ENCODE measurements around the gene KLC1. TPM values are rescaled to one million over a fixed set of nuclear protein-coding genes. Genes with fewer than 3 reads are reported as not detected.

Gene KLC1
- total RNA-seq, 2 donors from 2014 or later = 78.1 to 112 TPM

DNA sequence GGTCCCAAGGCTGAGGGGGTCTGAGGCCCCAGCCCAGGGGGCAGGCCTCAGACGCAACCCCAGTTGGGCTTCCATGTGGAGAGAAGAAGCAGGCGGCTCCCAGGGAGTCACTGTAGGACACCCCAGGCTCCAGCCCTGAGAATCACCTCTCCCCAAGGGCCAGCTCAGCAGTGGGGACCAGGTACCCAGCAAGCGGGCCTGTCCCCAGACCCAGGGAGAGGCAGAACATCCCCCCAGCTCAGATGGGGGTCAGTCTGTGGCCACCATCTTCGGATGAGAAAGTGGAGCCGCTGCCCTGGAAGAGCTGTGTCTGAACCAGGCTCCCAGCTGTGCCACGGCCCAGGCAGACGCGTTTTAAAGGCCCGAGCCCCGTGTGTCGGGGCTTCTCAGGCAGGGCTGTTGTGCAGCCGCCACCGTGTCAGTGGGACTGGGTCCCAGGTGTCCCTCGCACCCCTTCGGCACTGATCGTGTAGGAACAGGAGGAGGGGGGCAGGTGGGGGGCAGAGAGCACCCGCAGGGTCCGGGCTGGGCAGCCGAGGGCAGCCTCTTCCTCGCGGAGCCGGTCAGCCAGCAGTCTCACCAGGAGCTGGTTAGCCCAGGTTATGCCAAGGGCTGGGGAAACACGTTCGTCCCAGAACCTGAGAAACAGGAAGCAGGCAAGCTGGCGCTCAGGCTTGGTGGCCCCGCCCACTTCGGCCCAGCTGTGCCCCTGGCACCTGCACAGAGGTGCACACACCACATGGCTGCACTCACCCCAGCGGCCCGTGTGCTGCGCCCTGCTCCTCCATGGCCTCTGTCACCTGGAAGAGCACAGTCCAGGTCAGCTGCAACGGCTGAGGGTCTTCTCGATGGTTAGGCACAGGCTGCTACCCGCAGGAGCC is 69.6 kb downstream of the KLC1 start:
- Histone ChIP-seq H3K4me1 (peaks cover 12% of the 10 kb centered on the region), H3K36me3 (no peaks in the 10 kb centered on the region), H3K27me3 (no peaks in the 10 kb centered on the region), H3K9me3 (no peaks in the 10 kb centered on the region), H3K9ac (ENCODE audit: low read depth in 2 of 2, low read length in 2 of 2) (peak overlapping the region in 1 of 2 donors; percentile 26), H3K27ac (no peak overlapping the region), H3K4me3 (no peak overlapping the region)
- intact Hi-C loops (cut with DNase I) = no loop called here
- TF ChIP-seq, protein P1, sequence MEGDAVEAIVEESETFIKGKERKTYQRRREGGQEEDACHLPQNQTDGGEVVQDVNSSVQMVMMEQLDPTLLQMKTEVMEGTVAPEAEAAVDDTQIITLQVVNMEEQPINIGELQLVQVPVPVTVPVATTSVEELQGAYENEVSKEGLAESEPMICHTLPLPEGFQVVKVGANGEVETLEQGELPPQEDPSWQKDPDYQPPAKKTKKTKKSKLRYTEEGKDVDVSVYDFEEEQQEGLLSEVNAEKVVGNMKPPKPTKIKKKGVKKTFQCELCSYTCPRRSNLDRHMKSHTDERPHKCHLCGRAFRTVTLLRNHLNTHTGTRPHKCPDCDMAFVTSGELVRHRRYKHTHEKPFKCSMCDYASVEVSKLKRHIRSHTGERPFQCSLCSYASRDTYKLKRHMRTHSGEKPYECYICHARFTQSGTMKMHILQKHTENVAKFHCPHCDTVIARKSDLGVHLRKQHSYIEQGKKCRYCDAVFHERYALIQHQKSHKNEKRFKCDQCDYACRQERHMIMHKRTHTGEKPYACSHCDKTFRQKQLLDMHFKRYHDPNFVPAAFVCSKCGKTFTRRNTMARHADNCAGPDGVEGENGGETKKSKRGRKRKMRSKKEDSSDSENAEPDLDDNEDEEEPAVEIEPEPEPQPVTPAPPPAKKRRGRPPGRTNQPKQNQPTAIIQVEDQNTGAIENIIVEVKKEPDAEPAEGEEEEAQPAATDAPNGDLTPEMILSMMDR (IDR thresholded peaks at IDR 0.05) = no peak
- peak; percentile 83 for DNase-seq

DNA sequence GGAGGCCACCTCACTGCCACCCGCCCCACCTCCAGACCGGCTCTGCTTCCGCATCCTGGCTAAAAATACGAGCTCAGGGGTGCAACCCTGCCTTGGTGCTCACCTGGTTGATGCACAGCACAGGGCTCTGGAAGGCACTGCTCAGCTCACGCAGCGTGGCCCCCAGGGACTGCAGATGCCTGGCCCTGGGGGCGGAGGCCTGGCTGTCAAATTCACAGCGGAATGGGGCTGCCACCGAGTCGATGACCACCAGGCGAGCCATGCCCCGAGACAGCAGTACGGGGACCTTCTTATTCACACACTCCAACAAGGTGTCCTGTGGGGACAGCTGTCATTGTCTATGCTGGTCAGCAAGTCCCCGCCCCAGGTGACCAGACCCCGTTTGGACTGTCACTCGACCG is 70.2 kb downstream of the KLC1 start:
- DNase-seq = no peak
- Histone ChIP-seq H3K4me1 (peaks cover 10% of the 10 kb centered on the region), H3K4me3 (no peak overlapping the region), H3K9me3 (no peaks in the 10 kb centered on the region), H3K27ac (no peak overlapping the region), H3K9ac (ENCODE audit: low read depth in 2 of 2, low read length in 2 of 2) (no peak overlapping the region), H3K27me3 (no peaks in the 10 kb centered on the region), H3K36me3 (no peaks in the 10 kb centered on the region)
- TF ChIP-seq, protein P1 (IDR thresholded peaks at IDR 0.05) = no peak
- intact Hi-C loops (cut with DNase I) = no loop called here

DNA sequence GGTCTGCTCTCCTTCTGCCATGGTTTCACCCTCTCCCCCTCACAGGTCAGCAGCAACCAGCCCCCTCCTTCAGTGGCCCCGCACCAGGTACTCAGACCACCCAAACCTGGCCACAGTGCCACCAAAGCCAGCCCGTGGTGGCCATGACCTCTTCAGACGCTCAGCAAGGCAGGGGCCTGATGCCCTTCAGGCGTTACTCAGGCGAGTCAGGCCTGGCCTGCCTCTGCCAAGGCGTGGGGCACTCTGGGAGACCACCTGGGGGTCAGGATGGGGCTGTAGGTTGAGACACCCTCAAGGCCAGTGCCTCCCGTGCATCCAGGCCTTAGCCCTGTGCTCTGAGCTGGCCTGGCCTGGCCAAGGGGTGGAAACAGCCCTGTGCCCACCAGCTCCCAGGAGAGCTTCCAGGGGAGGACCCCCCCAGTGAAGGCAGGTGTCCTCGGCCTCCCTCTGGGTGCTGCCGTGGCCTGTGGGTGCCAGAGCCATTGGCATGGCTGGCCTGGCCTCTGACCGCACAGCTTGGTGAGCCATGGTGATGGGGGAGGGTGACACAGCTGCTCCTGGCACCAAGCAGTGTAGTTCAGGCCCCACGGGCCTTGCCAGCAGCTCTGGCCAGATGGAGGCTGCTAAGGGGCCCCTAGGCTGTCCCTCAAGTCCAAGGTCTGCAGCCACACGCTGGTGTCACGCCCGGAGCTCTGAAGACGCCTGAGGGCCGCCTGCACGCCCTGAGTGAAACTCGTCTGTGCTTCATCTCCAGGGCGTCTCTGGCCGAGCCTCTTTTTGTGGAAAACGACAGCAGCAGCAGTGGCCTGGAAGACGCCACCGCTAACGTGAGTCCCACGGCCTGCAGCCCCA is 71.1 kb downstream of the KLC1 start:
- intact Hi-C loops (cut with DNase I) = no loop called here
- no peak for DNase-seq
- peaks cover 10% of the 10 kb centered on the region for H3K4me1 ChIP-seq
- no peak overlapping the region for H3K4me3 ChIP-seq
- no peak overlapping the region for H3K9ac ChIP-seq (ENCODE audit: low read depth in 2 of 2, low read length in 2 of 2)
- no peaks in the 10 kb centered on the region for H3K27me3 ChIP-seq
- TF ChIP-seq, protein P1 (IDR thresholded peaks at IDR 0.05) = no peak
- H3K27ac ChIP-seq = no peak overlapping the region
- H3K36me3 ChIP-seq = no peaks in the 10 kb centered on the region
- no peaks in the 10 kb centered on the region for H3K9me3 ChIP-seq

DNA sequence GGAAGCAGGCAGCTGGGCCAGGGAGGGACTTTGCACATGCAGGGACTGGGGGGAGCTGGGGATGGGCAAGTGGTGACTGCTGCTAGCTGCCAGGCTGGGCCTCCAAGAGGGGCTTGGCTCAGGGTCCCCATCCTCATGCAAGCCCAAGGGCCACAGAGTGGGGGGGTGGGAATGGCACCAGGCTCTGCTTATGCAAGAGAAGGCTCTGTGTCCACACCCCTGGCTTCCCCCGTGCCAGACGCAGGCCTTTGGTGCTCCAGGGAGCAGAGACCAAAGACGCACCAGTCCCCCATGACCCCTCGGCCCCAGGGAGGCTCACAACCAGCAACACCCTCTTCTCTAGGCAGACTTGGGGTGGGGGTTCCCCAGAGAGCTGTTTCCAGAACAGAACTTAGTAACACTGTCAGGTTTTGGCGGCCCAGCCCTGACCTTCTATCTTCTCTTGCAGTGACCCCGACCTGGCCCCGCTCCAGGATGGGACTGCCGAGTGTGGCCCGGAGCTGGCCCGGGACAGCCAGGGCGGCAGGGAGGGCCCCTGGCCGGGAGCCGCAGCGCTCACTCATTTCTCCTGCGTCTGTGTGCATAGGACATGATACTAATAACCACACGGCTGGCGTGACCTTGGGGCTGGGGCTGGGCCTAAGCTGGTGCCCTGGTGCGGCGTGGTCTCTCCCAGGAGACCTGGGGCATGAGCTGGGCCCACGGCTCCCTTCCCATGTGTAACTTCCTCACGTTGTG is 71.9 kb downstream of the KLC1 start:
- H3K36me3 ChIP-seq = no peaks in the 10 kb centered on the region
- intact Hi-C loops (cut with DNase I) = no loop called here

More for the DNA sequence above, 71.9 kb downstream of the KLC1 start:
- peaks cover 10% of the 10 kb centered on the region for H3K4me1 ChIP-seq
- DNase-seq = no peak
- H3K9me3 ChIP-seq = no peaks in the 10 kb centered on the region
- H3K27ac ChIP-seq = no peak overlapping the region
- no peak overlapping the region for H3K9ac ChIP-seq (ENCODE audit: low read depth in 2 of 2, low read length in 2 of 2)
- TF ChIP-seq, protein P1 (IDR thresholded peaks at IDR 0.05) = no peak
- no peak overlapping the region for H3K4me3 ChIP-seq
- no peaks in the 10 kb centered on the region for H3K27me3 ChIP-seq

All from colonic mucosa (tissue), 4 donors.